ENCODE results near the gene MYO5A.

Gene MYO5A

DNA sequence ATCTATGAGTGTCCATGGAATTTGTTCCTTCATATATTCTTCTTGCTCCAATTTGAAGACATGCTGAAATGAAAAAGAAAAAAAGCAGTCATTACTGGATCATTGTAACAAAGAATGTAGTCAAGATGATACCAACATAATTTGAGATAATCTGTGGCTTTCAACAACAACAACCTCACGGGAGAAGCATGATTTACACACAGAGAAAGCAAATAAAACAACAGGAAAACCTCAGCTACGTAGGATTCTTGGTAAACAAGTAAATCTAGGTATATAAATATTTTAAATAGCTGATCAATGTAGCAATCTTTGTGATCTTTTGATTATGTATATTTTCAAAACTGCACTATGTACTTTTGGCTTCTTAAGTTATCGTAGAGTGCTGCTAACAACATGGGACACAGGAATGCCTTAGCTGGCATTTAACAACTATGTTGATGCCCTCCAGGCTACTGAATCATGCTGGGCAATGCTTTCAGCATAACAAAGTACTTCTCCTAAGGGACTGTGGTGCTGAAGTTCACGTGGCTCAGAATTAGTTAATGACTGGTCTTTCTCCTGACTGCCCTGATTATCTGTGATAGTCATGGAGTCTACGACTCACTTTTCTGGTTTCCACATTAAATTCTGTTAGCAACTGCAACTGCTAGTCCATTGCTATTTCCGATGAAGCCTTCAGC lies 136.5 kb downstream of the MYO5A start:
- no peak for DNase-seq (ENCODE audit: low read depth, low spot score)
- H3K4me3 ChIP-seq (ENCODE audit: low read depth, low read length): no peak overlapping the region
- in situ Hi-C loops (cut with HindIII; ENCODE audit: low sequenced_read_pairs): no loop called here
- no peak for TF ChIP-seq CTCF (IDR thresholded peaks at IDR 0.05; ENCODE audit: low read depth, low read length)

GRCh38 chr15:52391069-52391468 lies 137.6 kb downstream of the MYO5A start:
- in situ Hi-C loops (cut with HindIII; ENCODE audit: low sequenced_read_pairs): no loop called here

DNA sequence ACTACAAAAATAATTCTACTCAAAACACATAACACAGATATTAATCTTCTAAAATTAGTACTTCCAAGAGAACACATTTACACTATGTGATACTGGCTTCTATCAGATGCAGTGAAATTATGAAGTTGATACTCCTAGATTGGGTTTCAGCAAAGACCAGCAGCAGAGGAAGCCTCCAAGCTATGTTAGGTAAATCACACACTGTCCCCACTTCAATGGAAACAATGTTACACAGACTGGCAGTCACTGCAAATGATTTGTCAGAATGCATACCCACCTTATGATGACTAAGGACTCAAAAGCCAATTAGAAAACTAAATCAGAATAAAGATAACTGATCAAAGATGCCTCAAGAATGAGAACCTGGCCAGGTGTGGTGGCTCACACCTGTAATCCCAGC lies 143.0 kb downstream of the MYO5A start:
- no peak overlapping the region for H3K4me3 ChIP-seq (ENCODE audit: low read depth, low read length)
- in situ Hi-C loops (cut with HindIII; ENCODE audit: low sequenced_read_pairs): no loop called here
- no peak for TF ChIP-seq CTCF (IDR thresholded peaks at IDR 0.05; ENCODE audit: low read depth, low read length)
- no peak for DNase-seq (ENCODE audit: low read depth, low spot score)

More at GRCh38 chr15:52391069-52391468, 137.6 kb downstream of the MYO5A start:
- TF ChIP-seq CTCF (IDR thresholded peaks at IDR 0.05; ENCODE audit: low read depth, low read length): no peak
- H3K4me3 ChIP-seq (ENCODE audit: low read depth, low read length): no peak overlapping the region
- DNase-seq (ENCODE audit: low read depth, low spot score): no peak

DNA sequence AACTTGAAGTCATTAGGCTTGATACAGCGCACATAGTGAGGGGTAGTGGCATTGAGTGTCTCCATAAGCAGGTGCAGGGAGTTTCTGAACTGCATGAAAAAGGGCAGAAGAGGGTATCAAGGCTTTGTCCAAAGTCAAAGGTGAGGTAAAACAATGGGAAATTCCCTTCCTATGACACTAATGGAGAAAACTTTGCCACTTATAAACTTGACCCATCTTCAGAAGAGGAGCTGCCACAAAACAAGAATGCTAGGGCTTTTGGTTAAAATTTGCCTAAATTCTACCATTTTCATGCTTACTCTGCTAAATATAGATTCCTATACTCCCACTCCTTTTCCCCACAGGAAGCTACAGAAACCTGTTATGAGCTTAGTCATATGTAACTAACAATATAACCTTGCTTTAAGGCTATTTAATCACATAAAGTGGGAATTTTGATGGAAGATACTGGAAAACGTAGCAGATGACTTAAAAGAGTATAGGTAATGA lies 145.5 kb downstream of the MYO5A start:
- in situ Hi-C loops (cut with HindIII; ENCODE audit: low sequenced_read_pairs): no loop called here
- no peak overlapping the region for H3K4me3 ChIP-seq (ENCODE audit: low read depth, low read length)
- no peak for DNase-seq (ENCODE audit: low read depth, low spot score)

DNA sequence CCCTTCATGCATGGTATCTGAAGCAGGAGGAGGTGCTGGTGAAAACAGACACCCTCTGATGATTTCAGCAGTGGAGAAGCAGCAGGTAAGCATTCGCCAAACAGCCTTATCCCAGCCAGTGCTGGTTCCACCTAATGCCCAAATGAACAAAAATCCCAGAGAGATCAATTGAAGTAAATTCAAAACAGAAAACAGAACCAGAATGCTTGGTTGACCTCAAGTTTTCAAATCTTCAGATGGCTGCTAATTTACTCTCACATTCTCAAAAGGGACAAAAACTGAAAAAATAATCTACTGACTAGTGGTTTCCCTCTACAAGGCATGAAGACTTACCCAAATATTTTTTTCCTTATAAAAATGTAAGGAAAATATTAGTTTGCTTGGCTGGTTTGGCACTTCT lies 146.0 kb downstream of the MYO5A start:
- no peak for TF ChIP-seq CTCF (IDR thresholded peaks at IDR 0.05; ENCODE audit: low read depth, low read length)
- no peak overlapping the region for H3K4me3 ChIP-seq (ENCODE audit: low read depth, low read length)
- in situ Hi-C loops (cut with HindIII; ENCODE audit: low sequenced_read_pairs): no loop called here
- no peak for DNase-seq (ENCODE audit: low read depth, low spot score)

More for the DNA sequence above, 145.5 kb downstream of the MYO5A start:
- TF ChIP-seq CTCF (IDR thresholded peaks at IDR 0.05; ENCODE audit: low read depth, low read length): no peak

DNA sequence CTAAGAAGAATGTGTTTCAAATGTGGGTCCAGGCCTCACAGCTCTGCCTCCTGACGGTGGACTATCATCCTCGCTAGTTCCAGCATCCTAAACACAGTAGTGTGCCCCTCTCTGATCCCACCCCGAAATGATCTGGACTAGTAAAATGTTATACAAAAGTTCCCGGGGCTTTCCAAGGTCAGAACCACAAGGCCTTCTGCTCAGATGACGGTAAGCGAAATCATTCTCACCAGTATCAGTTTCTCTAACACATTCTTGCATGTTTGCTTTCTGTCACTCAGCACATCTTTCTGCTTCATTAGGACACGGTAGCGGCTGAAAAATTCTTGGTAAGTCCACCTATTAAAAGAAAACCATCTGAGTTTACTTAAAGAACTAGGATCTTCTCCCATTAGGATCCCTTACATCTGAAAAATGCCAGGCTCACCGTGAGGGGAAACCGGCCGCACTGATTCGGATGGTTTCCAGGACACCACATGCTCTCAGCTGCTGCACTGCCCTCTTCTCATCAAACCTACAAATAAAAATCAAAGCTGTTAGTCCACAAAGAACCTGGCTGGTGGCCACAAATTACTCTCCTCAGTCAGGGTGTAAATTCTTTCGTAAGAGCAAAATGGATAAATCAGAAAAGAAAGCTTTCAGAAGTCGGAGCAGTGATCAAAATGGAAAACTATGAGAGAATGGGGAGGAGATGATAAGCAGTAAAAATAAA lies 149.1 kb downstream of the MYO5A start:
- no peak for TF ChIP-seq CTCF (IDR thresholded peaks at IDR 0.05; ENCODE audit: low read depth, low read length)
- in situ Hi-C loops (cut with HindIII; ENCODE audit: low sequenced_read_pairs): no loop called here
- no peak overlapping the region for H3K4me3 ChIP-seq (ENCODE audit: low read depth, low read length)
- DNase-seq (ENCODE audit: low read depth, low spot score): no peak

Data from astrocyte of the spinal cord (primary cell).